Ishikawa (cell line): Measurements from ENCODE around the gene RPS6KA2.

Experiments used
- CEBPB ChIP-seq: IDR thresholded peaks from 2 replicates; pipeline ENCODE4 v1.6.1; 2012
- CREB1 ChIP-seq: IDR thresholded peaks from 2 replicates; pipeline ENCODE4 v1.6.1; 2012; ENCODE audit warnings: low read depth
- EGR1 ChIP-seq: IDR thresholded peaks from 2 replicates; pipeline ENCODE4 v1.6.1; 2012
- EP300 ChIP-seq: IDR thresholded peaks from 2 replicates; pipeline ENCODE4 v1.6.1; 2012; ENCODE audit warnings: borderline replicate concordance
- FOXM1 ChIP-seq: IDR thresholded peaks from 2 replicates; pipeline ENCODE4 v1.6.1; 2012; ENCODE audit warnings: low read depth, borderline replicate concordance
- NFIC ChIP-seq: IDR thresholded peaks from 2 replicates; pipeline ENCODE4 v1.6.1; 2012
- RAD21 ChIP-seq: IDR thresholded peaks from 2 replicates; pipeline ENCODE4 v1.6.1; 2012; ENCODE audit warnings: low read depth
- TAF1 ChIP-seq: IDR thresholded peaks from 2 replicates; pipeline ENCODE4 v1.6.1; 2012; ENCODE audit warnings: low read depth, mild to moderate bottlenecking
- TCF12 ChIP-seq: IDR thresholded peaks from 2 replicates; pipeline ENCODE4 v1.6.1; 2012; ENCODE audit warnings: low read depth
- TEAD4 ChIP-seq: IDR thresholded peaks from 2 replicates; pipeline ENCODE4 v1.6.1; 2012
- YY1 ChIP-seq: IDR thresholded peaks from 2 replicates; pipeline ENCODE4 v1.6.1; 2012; ENCODE audit warnings: low read depth
- ZBTB7A ChIP-seq: IDR thresholded peaks from 2 replicates; pipeline ENCODE4 v1.6.1; 2012; ENCODE audit warnings: low read depth
- TF ChIP-seq, protein P1 (sequence below): IDR thresholded peaks from 2 replicates; pipeline ENCODE4 v1.6.1; 2012; ENCODE audit warnings: low read depth, mild to moderate bottlenecking
- TF ChIP-seq, protein P2 (sequence below): IDR thresholded peaks from 2 replicates; pipeline ENCODE4 v1.6.1; 2012
- TF ChIP-seq, protein P3 (sequence below): IDR thresholded peaks from 2 replicates; pipeline ENCODE4 v1.6.1; 2012

Gene RPS6KA2

DNA sequence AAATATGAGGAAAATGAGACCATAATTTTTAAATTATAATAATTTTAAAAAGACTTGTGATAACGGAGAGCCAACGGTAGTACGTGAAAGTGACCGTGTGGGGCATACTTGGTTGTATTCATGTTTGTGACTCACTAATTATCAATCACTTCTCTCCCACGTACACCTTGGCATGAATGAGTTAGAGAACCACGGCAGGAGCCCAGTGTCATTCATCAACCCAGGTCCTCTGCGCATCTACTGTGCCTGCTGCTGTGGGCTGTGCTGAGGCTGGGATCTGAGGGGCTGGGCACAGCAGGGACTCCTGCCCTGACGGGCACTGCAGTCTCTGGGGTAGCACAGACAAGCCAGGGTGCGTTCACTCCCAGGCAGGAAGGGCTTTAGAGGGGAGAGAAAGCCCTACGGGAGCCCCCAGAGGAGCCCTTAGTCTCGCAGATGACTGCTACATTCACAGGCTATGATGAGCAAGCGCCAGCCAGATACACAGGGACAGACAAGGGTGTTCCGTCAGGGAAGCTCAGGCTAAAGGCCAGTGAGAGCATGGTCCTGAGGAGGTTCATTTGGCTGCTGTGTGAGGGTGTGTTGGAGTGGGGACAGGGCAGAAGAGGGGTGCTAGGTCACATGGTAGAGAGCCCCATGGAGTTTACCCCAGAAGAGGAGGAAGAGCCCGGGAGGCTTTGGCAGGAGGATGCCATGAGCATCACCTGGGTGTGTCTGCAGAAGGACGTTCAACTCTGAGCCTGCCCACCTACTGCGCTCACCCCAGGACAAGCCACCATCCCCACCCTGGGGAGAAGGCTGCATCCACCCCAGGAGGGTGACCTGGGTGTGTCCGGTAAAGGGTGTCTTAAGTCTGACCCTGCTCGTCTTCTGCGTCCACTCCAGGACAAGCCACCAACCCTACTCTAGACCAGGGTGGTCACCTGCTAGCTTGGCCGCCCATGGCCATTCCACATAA is 8.2 kb upstream of the RPS6KA2 start:
- TF ChIP-seq CREB1 (no peak), YY1 (no peak), TCF12 (no peak), RAD21 (no peak), ZBTB7A (no peak), TAF1 (no peak), EP300 (no peak), EGR1 (no peak), TEAD4 (no peak), NFIC (no peak), FOXM1 (no peak), CEBPB (no peak)
- TF ChIP-seq, protein P1, sequence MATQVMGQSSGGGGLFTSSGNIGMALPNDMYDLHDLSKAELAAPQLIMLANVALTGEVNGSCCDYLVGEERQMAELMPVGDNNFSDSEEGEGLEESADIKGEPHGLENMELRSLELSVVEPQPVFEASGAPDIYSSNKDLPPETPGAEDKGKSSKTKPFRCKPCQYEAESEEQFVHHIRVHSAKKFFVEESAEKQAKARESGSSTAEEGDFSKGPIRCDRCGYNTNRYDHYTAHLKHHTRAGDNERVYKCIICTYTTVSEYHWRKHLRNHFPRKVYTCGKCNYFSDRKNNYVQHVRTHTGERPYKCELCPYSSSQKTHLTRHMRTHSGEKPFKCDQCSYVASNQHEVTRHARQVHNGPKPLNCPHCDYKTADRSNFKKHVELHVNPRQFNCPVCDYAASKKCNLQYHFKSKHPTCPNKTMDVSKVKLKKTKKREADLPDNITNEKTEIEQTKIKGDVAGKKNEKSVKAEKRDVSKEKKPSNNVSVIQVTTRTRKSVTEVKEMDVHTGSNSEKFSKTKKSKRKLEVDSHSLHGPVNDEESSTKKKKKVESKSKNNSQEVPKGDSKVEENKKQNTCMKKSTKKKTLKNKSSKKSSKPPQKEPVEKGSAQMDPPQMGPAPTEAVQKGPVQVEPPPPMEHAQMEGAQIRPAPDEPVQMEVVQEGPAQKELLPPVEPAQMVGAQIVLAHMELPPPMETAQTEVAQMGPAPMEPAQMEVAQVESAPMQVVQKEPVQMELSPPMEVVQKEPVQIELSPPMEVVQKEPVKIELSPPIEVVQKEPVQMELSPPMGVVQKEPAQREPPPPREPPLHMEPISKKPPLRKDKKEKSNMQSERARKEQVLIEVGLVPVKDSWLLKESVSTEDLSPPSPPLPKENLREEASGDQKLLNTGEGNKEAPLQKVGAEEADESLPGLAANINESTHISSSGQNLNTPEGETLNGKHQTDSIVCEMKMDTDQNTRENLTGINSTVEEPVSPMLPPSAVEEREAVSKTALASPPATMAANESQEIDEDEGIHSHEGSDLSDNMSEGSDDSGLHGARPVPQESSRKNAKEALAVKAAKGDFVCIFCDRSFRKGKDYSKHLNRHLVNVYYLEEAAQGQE: no peak
- TF ChIP-seq, protein P2, sequence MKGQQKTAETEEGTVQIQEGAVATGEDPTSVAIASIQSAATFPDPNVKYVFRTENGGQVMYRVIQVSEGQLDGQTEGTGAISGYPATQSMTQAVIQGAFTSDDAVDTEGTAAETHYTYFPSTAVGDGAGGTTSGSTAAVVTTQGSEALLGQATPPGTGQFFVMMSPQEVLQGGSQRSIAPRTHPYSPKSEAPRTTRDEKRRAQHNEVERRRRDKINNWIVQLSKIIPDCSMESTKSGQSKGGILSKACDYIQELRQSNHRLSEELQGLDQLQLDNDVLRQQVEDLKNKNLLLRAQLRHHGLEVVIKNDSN: no peak
- TF ChIP-seq, protein P3, sequence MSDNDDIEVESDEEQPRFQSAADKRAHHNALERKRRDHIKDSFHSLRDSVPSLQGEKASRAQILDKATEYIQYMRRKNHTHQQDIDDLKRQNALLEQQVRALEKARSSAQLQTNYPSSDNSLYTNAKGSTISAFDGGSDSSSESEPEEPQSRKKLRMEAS: no peak

DNA sequence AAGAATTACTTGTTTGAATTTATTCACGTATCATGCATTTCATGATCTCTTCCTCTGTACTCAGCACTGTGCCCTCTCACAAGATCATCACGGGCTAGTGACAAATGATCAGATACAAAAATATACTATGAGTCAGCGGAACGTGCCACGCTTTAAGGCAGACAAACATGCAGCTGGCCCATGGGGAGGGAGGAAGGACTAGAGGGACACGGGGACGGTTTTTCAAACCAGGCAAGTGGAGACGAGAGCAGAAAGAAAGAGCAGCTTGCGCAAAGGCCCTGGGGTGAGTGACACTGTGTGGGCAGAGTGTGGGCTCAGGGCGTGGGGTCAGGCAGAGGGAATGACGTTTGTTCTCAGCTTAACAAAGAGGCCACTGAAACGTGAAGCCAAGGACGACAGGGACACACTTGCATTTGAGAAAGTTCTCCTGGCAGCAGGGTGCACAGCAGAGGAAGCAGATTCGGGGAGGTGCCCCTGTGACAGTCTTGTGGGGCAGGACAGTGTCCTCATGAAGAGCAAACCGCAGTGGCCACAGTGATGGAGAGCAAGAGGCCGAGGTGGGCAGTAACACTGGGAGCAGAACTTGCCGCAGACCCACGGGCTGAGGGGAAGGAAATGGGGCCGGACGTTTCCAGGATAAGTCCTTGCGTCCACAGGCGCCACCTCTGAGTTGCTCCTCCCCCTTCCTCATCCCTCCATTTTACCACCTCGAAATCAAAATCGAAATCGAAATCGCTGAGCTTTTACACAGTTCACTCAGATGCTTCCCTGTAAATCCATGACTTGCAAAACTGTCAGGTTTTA is 6.9 kb upstream of the RPS6KA2 start:
- no peak for TF ChIP-seq YY1
- TF ChIP-seq, protein P3: no peak
- no peak for TF ChIP-seq CEBPB
- no peak for TF ChIP-seq FOXM1
- TF ChIP-seq TEAD4: no peak
- no peak for TF ChIP-seq CREB1
- TF ChIP-seq TAF1: no peak
- no peak for TF ChIP-seq NFIC
- TF ChIP-seq, protein P2: no peak
- TF ChIP-seq, protein P1: no peak
- no peak for TF ChIP-seq RAD21
- no peak for TF ChIP-seq ZBTB7A
- TF ChIP-seq TCF12: no peak
- no peak for TF ChIP-seq EGR1
- no peak for TF ChIP-seq EP300

DNA sequence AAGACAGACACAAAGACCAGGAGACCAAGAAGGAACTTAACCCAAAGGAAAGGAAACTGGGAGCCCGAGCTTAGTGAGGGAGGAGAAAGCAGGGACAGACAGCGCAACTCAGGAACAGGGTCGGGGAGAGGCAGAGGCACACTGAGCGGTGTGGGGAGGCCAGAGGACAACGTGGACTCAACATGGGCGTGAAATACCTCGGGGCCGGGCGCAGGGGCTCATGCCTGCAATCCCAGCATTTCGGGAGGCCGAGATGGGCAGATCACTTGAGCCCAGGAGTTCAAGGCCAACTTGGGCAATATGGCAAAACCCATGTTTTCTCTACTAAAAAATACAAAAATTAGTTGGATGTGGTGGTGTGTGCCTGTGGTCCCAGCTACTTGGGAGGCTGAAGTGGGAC is 5.7 kb upstream of the RPS6KA2 start:
- TF ChIP-seq RAD21 (no peak), ZBTB7A (no peak)

DNA sequence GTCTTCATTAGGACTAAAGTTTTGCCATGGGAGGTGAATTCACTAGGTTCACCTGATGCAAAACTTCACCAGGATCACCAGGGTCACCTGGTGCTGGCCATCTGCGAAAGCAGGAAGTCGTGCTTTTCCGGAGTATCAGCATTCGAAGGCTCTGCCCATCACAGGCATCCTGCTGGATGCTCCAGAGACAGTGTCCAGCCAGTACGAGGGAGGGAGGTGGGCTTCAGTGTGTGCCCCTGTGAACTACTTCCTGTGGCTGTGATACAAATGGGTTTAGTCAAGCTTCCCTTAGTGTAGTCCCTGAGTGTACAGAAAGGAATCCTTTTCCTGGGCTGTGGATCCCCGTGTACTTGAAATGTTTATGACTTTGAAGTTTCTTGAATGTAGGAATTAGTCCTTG is 3.4 kb upstream of the RPS6KA2 start:
- TF ChIP-seq, protein P3: no peak
- TF ChIP-seq, protein P1: no peak
- TF ChIP-seq, protein P2: no peak
- no peak for TF ChIP-seq CEBPB
- TF ChIP-seq EGR1: no peak
- TF ChIP-seq TCF12: no peak
- no peak for TF ChIP-seq TEAD4
